ENCODE results near the gene MYZAP. TPM values are rescaled to one million over a fixed set of nuclear protein-coding genes. Genes with fewer than 3 reads are reported as not detected.

Gene MYZAP
- total and polyA plus RNA-seq, 2 of the 8 experiments (the other 6 are each of a cell fraction or from before 2014, with no cell fraction given) = 0.41 to 0.65 TPM

DNA sequence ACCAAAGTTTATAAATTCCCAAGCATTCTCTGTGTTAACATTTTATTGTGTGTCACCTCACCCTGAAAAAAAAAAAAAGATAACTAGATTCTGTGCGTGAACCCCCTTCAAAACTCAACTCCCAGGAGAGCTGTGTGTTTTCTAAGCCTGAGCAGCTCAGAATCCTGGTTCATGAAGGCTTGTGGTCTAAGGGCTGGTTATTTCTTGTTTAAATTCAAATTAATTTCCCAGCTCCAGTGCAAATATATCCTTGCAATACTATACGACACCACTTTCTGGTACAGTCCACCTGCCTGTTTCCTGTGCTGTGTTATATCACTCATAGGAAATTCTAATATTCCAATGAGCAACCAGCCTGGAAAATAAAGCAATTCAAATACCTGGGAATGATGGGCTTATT is 23.4 kb upstream of the MYZAP start (continued):
- TF ChIP-seq, protein P1, sequence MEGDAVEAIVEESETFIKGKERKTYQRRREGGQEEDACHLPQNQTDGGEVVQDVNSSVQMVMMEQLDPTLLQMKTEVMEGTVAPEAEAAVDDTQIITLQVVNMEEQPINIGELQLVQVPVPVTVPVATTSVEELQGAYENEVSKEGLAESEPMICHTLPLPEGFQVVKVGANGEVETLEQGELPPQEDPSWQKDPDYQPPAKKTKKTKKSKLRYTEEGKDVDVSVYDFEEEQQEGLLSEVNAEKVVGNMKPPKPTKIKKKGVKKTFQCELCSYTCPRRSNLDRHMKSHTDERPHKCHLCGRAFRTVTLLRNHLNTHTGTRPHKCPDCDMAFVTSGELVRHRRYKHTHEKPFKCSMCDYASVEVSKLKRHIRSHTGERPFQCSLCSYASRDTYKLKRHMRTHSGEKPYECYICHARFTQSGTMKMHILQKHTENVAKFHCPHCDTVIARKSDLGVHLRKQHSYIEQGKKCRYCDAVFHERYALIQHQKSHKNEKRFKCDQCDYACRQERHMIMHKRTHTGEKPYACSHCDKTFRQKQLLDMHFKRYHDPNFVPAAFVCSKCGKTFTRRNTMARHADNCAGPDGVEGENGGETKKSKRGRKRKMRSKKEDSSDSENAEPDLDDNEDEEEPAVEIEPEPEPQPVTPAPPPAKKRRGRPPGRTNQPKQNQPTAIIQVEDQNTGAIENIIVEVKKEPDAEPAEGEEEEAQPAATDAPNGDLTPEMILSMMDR (IDR thresholded peaks at IDR 0.05; ENCODE audit: control extremely low read depth in 1 of 3, insufficient read depth in 1 of 3, low read depth in 1 of 3, low read length in 3 of 3) = no peak
- no peak for TF ChIP-seq JUND (IDR thresholded peaks at IDR 0.05; ENCODE audit: low read length)
- TF ChIP-seq ASH2L (IDR thresholded peaks at IDR 0.05; ENCODE audit: low read length) = no peak
- TF ChIP-seq CEBPB (IDR thresholded peaks at IDR 0.05; ENCODE audit: low read depth, low read length) = no peak

Data from H1 (cell line).